Small intestine (tissue), 7 donors: Measurements from ENCODE around the gene SIK3. TPM values are rescaled to one million over a fixed set of nuclear protein-coding genes. Genes with fewer than 3 reads are reported as not detected.

Experiments used
- DNase-seq, 2 donors: peaks; one replicate each; pipeline versions ENCODE4 v3.0.0 to v3.0.0-alpha.2; 2013
- FAIRE-seq: peaks from 2 replicates; lab custom pipeline; 2012; peaks lifted over from hg19 to GRCh38; lab: Jason Lieb, UNC
- H3K27ac ChIP-seq, 3 donors: one replicate each; pipeline ENCODE4 v1.5.1; 2013; ENCODE audit warnings: low read length in 2 of 3, mild to moderate bottlenecking in 2 of 3, control low read depth in 1 of 3, inconsistent platforms in 1 of 3, low read depth in 1 of 3, moderate library complexity in 1 of 3
- H3K27me3 ChIP-seq, 3 donors: one replicate each; pipeline ENCODE4 v1.6.1; 2013; ENCODE audit warnings: low read length in 3 of 3, inconsistent platforms in 1 of 3; ENCODE audit not compliant: control insufficient read depth in 3 of 3, insufficient read depth in 3 of 3
- H3K36me3 ChIP-seq, 3 donors: one replicate each; pipeline ENCODE4 v1.6.1; 2013; ENCODE audit warnings: low read length in 3 of 3, inconsistent platforms in 1 of 3, low read depth in 1 of 3, mild to moderate bottlenecking in 1 of 3, moderate library complexity in 1 of 3; ENCODE audit not compliant: control insufficient read depth in 3 of 3, insufficient read depth in 2 of 3
- H3K4me1 ChIP-seq, 3 donors: one replicate each; pipeline ENCODE4 v1.6.1; 2013; ENCODE audit warnings: low read length in 2 of 3, inconsistent platforms in 1 of 3, low read depth in 1 of 3, mild to moderate bottlenecking in 1 of 3, moderate library complexity in 1 of 3; ENCODE audit not compliant: control insufficient read depth in 3 of 3, insufficient read depth in 2 of 3
- H3K4me3 ChIP-seq, 3 donors: one replicate each; pipeline ENCODE4 v1.5.1; 2013; ENCODE audit warnings: low read length in 3 of 3, control low read depth in 1 of 3, inconsistent platforms in 1 of 3, low read depth in 1 of 3, mild to moderate bottlenecking in 1 of 3, moderate library complexity in 1 of 3
- H3K9me3 ChIP-seq, 2 donors: one replicate each; pipeline ENCODE4 v1.6.1; 2013; ENCODE audit warnings: low read depth in 1 of 2, low read length in 1 of 2; ENCODE audit not compliant: control insufficient read depth in 2 of 2, insufficient read depth in 1 of 2
- WGBS, 3 donors: extraction: QIAGEN DNeasy Blood & Tissue Kit; methylation state at CpG; one replicate each; pipeline ENCODE4 v1.1.7; 2013; 5-methylcytosine and 5-hydroxymethylcytosine counted together
- polyA plus RNA-seq, 4 donors: library from polyadenylated mRNA; stranded (reverse) in 3 of 4; unstranded in 1 of 4; fragments of 200-250 nt in 3 of 4; fragments of 120-200 nt in 1 of 4; gene quantifications; one replicate each; pipeline versions ENCODE4 v1.2.1 to v1.2.3, GENCODE V29; 2013
- donor health status: healthy with polysubstance abuse.
- donor health status: control.
- donor health status: control.
- donor health status: Bipolar disorder and iron deficiency.
- donor health status: healthy.

Gene SIK3
- polyA plus RNA-seq, 4 donors: 4.9 to 35.3 (median 9.0) TPM

DNA sequence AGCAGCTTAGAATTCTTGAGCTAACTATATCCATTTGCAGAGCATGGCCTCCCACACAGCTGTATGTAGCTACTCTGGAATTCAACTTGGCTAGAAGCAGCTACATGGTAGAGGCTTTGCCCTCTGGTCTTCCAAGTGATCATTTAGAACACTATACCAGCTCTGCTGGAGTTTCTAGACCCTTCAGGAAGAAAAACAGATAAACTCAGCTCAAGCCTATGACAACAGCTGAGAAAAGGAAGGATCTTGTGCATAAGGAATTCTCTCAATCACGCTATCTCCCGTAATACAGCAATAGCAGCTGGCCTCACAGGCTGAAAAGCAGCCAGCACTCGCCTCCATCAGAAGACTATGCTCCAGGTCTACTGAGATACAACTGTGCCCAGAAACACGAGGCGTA is 210.2 kb downstream of the SIK3 start:
- Histone ChIP-seq H3K27ac (peak overlapping the region in 1 of 3 donors; percentile 14), H3K27me3 (no peaks in the 10 kb centered on the region), H3K36me3 (peaks cover 2 to 11% (median 2%) of the 10 kb centered on the region in 3 donors), H3K4me1 (no peaks in the 10 kb centered on the region), H3K4me3 (no peak overlapping the region), H3K9me3 (no peaks in the 10 kb centered on the region)
- 85 to 91% (median 87%) methylated on average over 5 of the region's 5 CpGs for WGBS, 3 donors
- FAIRE-seq (no peak), DNase-seq (no peak)

DNA sequence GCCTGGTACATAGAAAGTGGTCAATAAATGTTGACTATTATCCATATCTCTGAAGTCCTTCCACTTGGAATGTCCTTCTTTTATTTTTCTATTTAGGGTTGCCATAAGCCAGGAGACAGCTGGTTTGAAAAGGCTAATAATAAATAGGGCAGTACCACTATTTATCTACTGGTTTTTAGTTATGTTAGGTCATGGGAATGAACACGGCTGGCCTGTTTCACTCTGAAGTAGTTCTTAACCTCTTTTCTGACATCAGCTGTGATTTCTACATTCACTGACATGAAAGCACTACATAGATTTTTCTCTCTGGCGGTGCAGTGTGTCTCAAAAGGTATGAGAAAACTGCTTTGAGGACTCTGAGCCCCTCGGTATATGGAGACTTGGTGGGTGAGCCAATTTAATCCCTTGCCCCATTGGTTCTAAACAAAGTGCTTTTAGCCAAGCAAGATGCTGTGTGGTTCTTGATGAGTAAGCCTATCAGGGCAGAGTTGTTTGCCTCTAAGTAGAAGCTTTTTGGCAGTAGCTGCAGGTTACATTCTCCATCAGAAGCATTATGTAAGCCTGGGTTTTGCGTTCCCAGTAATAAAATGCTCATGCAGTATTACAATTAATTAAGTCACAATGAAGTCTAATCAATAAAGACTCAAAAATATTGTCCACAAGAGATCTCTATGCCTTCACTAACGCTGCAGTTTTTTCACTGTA is 212.1 kb downstream of the SIK3 start:
- DNase-seq: no peak
- H3K27ac ChIP-seq: peak overlapping the region in 1 of 3 donors; percentile 39
- no peak for FAIRE-seq
- H3K27me3 ChIP-seq: no peaks in the 10 kb centered on the region
- no peaks in the 10 kb centered on the region for H3K4me1 ChIP-seq
- no peaks in the 10 kb centered on the region for H3K9me3 ChIP-seq
- WGBS, 3 donors: 72 to 96% (median 90%) methylated on average over 5 of the region's 5 CpGs
- peaks cover 0 to 12% (median 0%) of the 10 kb centered on the region in 3 donors for H3K36me3 ChIP-seq
- H3K4me3 ChIP-seq: no peak overlapping the region

DNA sequence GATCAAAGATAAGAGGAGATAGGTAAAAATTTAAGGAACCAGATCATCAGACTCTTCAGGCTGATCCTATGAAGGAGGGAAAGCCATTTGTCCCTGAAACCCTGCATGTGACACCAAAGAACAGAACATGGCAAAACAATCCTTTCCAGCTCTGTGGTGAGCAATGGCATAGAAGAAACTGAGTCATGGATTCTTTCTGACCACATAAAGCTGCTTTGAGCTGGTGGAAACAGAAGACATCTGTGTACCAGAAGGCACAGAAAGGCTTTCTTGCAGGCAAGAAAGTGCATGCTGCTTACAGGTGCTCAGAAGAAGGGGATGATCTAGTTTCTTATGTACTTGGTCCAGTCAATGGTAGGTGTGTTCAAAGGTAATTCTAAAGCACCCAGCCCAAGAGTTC is 215.8 kb downstream of the SIK3 start:
- Histone ChIP-seq H3K9me3 (no peaks in the 10 kb centered on the region), H3K4me1 (no peaks in the 10 kb centered on the region), H3K27me3 (no peaks in the 10 kb centered on the region), H3K4me3 (no peak overlapping the region), H3K36me3 (peaks cover 0 to 6% (median 0%) of the 10 kb centered on the region in 3 donors), H3K27ac (no peak overlapping the region)
- DNase-seq: no peak
- FAIRE-seq: no peak

DNA sequence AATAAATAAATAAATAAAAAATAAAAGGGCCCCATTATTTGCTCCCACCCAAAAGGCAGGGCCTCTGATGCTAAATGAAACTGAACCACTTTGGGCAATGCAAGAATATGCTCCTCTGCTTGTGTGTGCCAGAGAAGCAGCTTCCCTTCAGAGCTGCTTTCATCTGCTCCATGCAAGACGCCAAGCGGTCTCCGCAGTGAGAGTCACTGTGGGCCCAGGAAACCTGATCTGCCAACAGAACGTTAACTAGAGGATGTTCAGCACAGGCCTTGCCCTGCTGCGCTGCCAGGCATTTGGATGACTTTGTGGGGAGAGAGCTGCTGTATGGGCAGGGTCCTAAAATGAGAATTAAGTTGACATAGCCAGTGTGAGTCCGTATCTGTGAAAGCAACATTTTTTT is 217.1 kb downstream of the SIK3 start:
- Histone ChIP-seq H3K9me3 (no peaks in the 10 kb centered on the region), H3K36me3 (peaks cover 0 to 11% (median 0%) of the 10 kb centered on the region in 3 donors), H3K4me3 (no peak overlapping the region), H3K4me1 (no peaks in the 10 kb centered on the region), H3K27me3 (no peaks in the 10 kb centered on the region), H3K27ac (no peak overlapping the region)
- WGBS, 3 donors: 85 to 92% (median 92%) methylated on average over 6 of the region's 6 CpGs
- FAIRE-seq: no peak
- no peak for DNase-seq

DNA sequence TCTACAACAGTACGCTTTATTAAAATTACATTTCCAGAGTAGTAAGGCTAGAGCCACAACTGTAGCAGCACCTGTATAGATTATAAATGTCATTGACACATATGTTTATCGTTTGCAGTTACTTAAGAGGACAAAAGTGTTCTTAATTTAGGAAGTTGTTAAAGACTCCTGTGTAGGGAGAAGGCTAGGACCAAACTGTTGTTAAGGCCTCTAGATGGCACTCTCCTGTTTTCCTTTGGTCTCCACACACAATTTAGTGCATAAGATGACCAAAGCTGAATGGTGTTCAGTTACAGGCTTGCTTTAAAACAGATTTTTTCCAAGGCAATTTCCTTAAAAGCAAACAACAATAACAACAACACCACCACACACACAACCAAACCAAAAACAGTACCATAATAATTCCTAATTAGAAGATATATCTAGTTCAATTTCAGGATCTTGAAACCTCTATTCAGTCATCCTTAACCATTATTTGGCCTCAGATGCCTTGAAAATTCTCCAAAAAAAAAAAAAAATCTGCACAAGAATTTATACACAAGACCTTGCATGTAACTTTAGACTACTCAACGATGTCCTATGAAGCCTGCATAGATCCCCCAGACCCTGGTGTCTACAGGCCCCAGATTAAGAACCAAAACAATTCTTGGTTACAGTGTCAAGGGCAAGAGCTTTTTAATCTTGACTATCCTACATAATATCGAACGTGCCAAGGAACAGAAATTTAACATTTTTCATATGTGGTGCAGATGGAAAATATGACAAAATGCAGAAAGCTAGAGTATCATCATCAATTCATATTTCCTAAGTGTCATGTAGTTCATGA is 218.2 kb downstream of the SIK3 start:
- H3K4me1 ChIP-seq: no peaks in the 10 kb centered on the region
- H3K9me3 ChIP-seq: no peaks in the 10 kb centered on the region
- H3K27me3 ChIP-seq: no peaks in the 10 kb centered on the region
- WGBS, 3 donors: 52 to 63% (median 60%) methylated on average over 5 of the region's 5 CpGs
- no peak overlapping the region for H3K4me3 ChIP-seq
- DNase-seq: peak; percentile 64 to 71
- FAIRE-seq: no peak
- H3K27ac ChIP-seq: no peak overlapping the region
- peaks cover 0 to 16% (median 0%) of the 10 kb centered on the region in 3 donors for H3K36me3 ChIP-seq

DNA sequence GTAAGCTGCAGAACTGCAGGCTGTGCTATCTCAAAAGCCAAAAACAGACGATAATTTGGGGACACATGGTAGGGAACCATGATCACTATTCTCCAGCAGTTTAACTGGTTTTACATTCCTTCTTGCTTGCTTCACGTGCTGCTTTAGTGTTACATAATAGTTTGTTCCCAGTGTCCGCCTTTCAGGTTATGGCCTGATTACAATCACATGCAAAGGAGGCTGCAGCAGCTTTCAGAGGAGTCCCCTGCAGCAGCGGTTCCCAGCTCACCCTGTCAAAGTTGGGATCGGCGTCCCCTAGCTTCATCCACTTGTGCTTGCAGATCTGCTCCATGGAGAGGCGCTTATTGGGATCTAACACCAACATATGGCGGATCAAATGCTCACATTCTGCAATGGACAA is 221.6 kb downstream of the SIK3 start:
- Histone ChIP-seq H3K36me3 (peaks cover 3 to 29% (median 7%) of the 10 kb centered on the region in 3 donors), H3K27me3 (no peaks in the 10 kb centered on the region), H3K9me3 (no peaks in the 10 kb centered on the region), H3K27ac (no peak overlapping the region), H3K4me1 (peaks cover 0 to 15% (median 0%) of the 10 kb centered on the region in 3 donors), H3K4me3 (no peak overlapping the region)
- FAIRE-seq (no peak), DNase-seq (peak in 1 of 2 donors; percentile 18)
- 94 to 96% (median 95%) methylated on average over 8 of the region's 8 CpGs for WGBS, 3 donors

DNA sequence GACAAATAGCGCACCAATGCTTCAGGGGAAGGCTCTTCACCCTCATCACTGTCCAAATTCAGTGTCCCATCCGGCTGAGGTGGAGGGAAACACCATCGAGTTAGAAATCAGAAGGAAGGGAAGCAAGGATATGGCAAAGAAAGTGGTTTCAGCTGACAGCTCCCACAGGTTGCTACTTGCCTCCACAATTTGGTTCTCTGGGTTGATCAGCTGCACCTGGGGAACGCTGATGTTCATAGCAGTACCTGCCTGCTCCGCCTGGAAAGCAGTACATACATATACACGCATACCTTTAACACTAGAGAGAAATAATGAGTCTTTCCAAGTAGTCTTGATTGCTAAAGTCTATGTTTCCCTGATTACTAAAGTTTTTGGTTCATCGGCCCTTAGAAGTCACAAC is 223.0 kb downstream of the SIK3 start:
- no peaks in the 10 kb centered on the region for H3K27me3 ChIP-seq
- H3K27ac ChIP-seq: no peak overlapping the region
- H3K4me1 ChIP-seq: peaks cover 0 to 15% (median 0%) of the 10 kb centered on the region in 3 donors
- no peak for FAIRE-seq
- H3K4me3 ChIP-seq: peak overlapping the region in 1 of 3 donors; percentile 13
- H3K9me3 ChIP-seq: no peaks in the 10 kb centered on the region
- DNase-seq: no peak
- H3K36me3 ChIP-seq: peaks cover 4 to 34% (median 8%) of the 10 kb centered on the region in 3 donors
- WGBS, 3 donors: 95 to 98% (median 95%) methylated on average over 7 of the region's 7 CpGs

DNA sequence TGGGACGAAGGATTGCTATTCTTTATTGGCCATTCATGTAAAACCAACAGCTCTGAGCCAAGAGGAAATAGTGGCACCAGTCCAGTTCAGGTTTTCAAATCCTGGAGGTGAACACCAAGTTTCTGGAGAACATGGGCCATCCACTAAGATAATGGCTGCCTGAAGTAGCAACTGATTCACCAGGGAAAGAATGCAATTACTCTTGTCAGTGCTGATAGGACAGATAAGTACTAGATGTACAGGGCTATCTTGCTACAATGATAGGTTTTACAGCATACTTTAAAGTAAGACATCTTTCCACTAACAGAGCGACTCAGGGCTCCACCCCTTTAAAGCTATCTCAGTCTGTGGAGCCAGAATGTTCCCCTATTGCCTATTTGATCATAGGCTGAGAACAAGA is 224.0 kb downstream of the SIK3 start:
- FAIRE-seq (no peak), DNase-seq (peak; percentile 31 to 46)
- H3K9me3 ChIP-seq: no peaks in the 10 kb centered on the region
- no peaks in the 10 kb centered on the region for H3K27me3 ChIP-seq
- WGBS, 3 donors: 74 to 86% (median 80%) methylated on average over 2 of the region's 2 CpGs
- peak overlapping the region in 1 of 3 donors; percentile 13 for H3K4me3 ChIP-seq
- H3K27ac ChIP-seq: peak overlapping the region in 1 of 3 donors; percentile 54
- H3K4me1 ChIP-seq: peaks cover 0 to 15% (median 0%) of the 10 kb centered on the region in 3 donors
- peaks cover 10 to 40% (median 12%) of the 10 kb centered on the region in 3 donors for H3K36me3 ChIP-seq
